ENCODE data around the gene NPAS4. TPM values are rescaled to one million over a fixed set of nuclear protein-coding genes. Genes with fewer than 3 reads are reported as not detected.

NPAS4 gene
- polyA plus RNA-seq, 1 of the 3 experiments (the other 2 are of a cell fraction) = 0.03 TPM

- Histone ChIP-seq H4K20me1 (ENCODE audit: insufficient read depth) (no peaks in the 10 kb centered on the region), H3K36me3 (replicated peaks in 1 of 2; ENCODE audit: control insufficient read depth in 1 of 2, insufficient read depth in 2 of 2, low read length in 1 of 2) (peaks cover 8 to 14% of the 10 kb centered on the region in 2 experiments), H3K9me2 (no peaks in the 10 kb centered on the region), H2AFZ (ENCODE audit: low read depth) (no peak overlapping the region), H3F3A (replicated peaks; ENCODE audit: insufficient read depth) (peaks cover 4% of the 10 kb centered on the region), H3K27me3 (ENCODE audit: insufficient read depth) (no peaks in the 10 kb centered on the region), H3K79me2 (ENCODE audit: insufficient read depth) (peaks cover 2% of the 10 kb centered on the region; the same call in 1 of the 2 replicates), H3K27ac (ENCODE audit: low read depth in 2 of 2, low read length in 1 of 2) (no peak overlapping the region), H3K4me1 (ENCODE audit: control insufficient read depth in 1 of 2, insufficient read depth in 2 of 2, low read depth in 1 of 2, low read length in 1 of 2) (no peaks in the 10 kb centered on the region), H3K4me2 (no peak overlapping the region), H3K4me3 (ENCODE audit: low read depth in 2 of 2, low read length in 1 of 2) (no peak overlapping the region), H3K9ac (no peak overlapping the region), H3K9me3 (no peaks in the 10 kb centered on the region)
- DNase-seq = no peak
- ChIA-PET CTCF (interaction anchor here (1.4 to 22.6 kb wide), 2 partner anchors 18 to 46 kb away, joined by 9 to 617 read pairs; partner anchors contain the start of gene NPAS4), POLR2A (interaction anchor here (0.6 to 0.8 kb wide), 2 partner anchors 13 to 959 kb away, joined by 3 to 4 read pairs; partner anchors contain the start of gene RAD9A)
- WGBS (ENCODE audit: low lambda C conversion rate) = 90% methylated on average over 7 of the region's 7 CpGs
- TF ChIP-seq CTCF (IDR thresholded peaks at IDR 0.05) (no peak), RXRA (IDR thresholded peaks at IDR 0.05; ENCODE audit: borderline replicate concordance, low read depth) (no peak), MAX (IDR thresholded peaks at IDR 0.05; ENCODE audit: low read depth) (no peak), IRF3 (IDR thresholded peaks at IDR 0.05; ENCODE audit: low read depth, low read length) (no peak), EZH2phosphoT487 (IDR thresholded peaks at IDR 0.05; ENCODE audit: borderline replicate concordance, low read depth) (no peak), JUND (IDR thresholded peaks at IDR 0.05) (no peak), MXI1 (IDR thresholded peaks at IDR 0.05; ENCODE audit: low read depth, low read length) (no peak), RFX5 (IDR thresholded peaks at IDR 0.05; ENCODE audit: low read length) (no peak)
Measured at GRCh38 chr11:66432597-66432996, 11.8 kb downstream of the NPAS4 start.

- Histone ChIP-seq H3K9me2 (no peaks in the 10 kb centered on the region), H3F3A (replicated peaks; ENCODE audit: insufficient read depth) (peaks cover 3% of the 10 kb centered on the region), H3K9ac (peak overlapping the region; percentile 79), H3K27ac (ENCODE audit: low read depth in 2 of 2, low read length in 1 of 2) (peak overlapping the region; percentile 63 to 91; a peak in 2 of 4 replicates), H3K9me3 (no peaks in the 10 kb centered on the region), H3K4me2 (peak overlapping the region; percentile 87), H4K20me1 (ENCODE audit: insufficient read depth) (no peaks in the 10 kb centered on the region), H3K79me2 (ENCODE audit: insufficient read depth) (peaks cover 6% of the 10 kb centered on the region; the same call in 1 of the 2 replicates), H3K4me3 (ENCODE audit: low read depth in 2 of 2, low read length in 1 of 2) (peak overlapping the region; percentile 78 to 87), H3K27me3 (ENCODE audit: insufficient read depth) (peaks cover 20% of the 10 kb centered on the region; the same call in 1 of the 2 replicates), H3K4me1 (ENCODE audit: control insufficient read depth in 1 of 2, insufficient read depth in 2 of 2, low read depth in 1 of 2, low read length in 1 of 2) (peaks cover 0 to 5% of the 10 kb centered on the region in 2 experiments; a peak in 1 of 4 replicates), H2AFZ (ENCODE audit: low read depth) (peak overlapping the region; percentile 94), H3K36me3 (replicated peaks in 1 of 2; ENCODE audit: control insufficient read depth in 1 of 2, insufficient read depth in 2 of 2, low read length in 1 of 2) (peaks cover 8 to 14% of the 10 kb centered on the region in 2 experiments)
- 5% methylated on average over 12 of the region's 12 CpGs for WGBS (ENCODE audit: low lambda C conversion rate)
- DNase-seq = no peak
- ChIA-PET CTCF (interaction anchor here (1.0 to 4.5 kb wide), 16 partner anchors 7 to 240 kb away, joined by 3 to 56 read pairs (median 8); partner anchors contain the start of genes NPAS4, PELI3 and RBM4B), POLR2A (interaction anchor here (1.4 to 3.1 kb wide), 3 partner anchors 29 to 125 kb away, joined by 7 to 18 read pairs (median 8); partner anchors contain the start of genes DPP3 and PELI3)
- TF ChIP-seq SMC3 (IDR thresholded peaks at IDR 0.05; ENCODE audit: low read depth, low read length) (no peak), MXI1 (IDR thresholded peaks at IDR 0.05; ENCODE audit: low read depth, low read length) (no peak), NFIC (IDR thresholded peaks at IDR 0.05; ENCODE audit: borderline replicate concordance) (no peak), ELF1 (IDR thresholded peaks at IDR 0.05) (no peak), PBX3 (IDR thresholded peaks at IDR 0.05) (no peak), USF1 (IDR thresholded peaks at IDR 0.05; ENCODE audit: borderline replicate concordance, low read depth) (no peak), RXRA (IDR thresholded peaks at IDR 0.05; ENCODE audit: borderline replicate concordance, low read depth) (no peak), RCOR1 (IDR thresholded peaks at IDR 0.05; ENCODE audit: low read length) (no peak), USF2 (IDR thresholded peaks at IDR 0.05; ENCODE audit: borderline replicate concordance, low read depth, low read length) (no peak), IRF3 (IDR thresholded peaks at IDR 0.05; ENCODE audit: low read depth, low read length) (no peak), FOSL2 (IDR thresholded peaks at IDR 0.05; ENCODE audit: borderline replicate concordance, low read depth) (no peak), MEF2A (IDR thresholded peaks at IDR 0.05; ENCODE audit: borderline replicate concordance, low read depth) (no peak), NRF1 (IDR thresholded peaks at IDR 0.05; ENCODE audit: low read depth, low read length) (no peak), TCF12 (IDR thresholded peaks at IDR 0.05) (no peak), RFX5 (IDR thresholded peaks at IDR 0.05; ENCODE audit: low read length) (no peak)
Measured at GRCh38 chr11:66437979-66438503, 17.2 kb downstream of the NPAS4 start.

Measured in SK-N-SH (cell line).